ENCODE results near the gene SMOC1. TPM values are rescaled to one million over a fixed set of nuclear protein-coding genes. Genes with fewer than 3 reads are reported as not detected.

The SMOC1 gene
- total RNA-seq, 1 donor from 2014 or later = 23.3 TPM

DNA sequence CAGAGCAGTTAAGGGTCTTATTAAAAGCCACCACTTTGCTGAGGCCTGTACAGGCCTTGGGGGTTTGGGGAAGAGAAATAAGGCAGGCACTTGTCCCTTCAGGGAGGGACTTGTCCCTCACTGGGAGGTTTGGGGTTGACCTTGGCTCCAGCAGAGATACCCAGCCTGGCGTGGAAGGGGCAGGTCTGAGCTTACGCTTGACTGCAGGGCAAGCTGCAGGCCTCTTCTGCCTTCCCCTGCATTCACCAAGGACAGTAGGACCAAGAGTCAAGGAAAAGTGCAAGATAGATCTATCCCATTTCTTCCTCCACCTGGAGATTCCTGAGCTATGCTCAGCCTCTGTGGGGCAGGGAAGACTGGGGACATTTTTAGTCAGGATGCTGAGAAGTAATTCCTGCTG, 154.3 kb downstream of the SMOC1 start:
- no peak for DNase-seq (ENCODE audit: low spot score)

DNA sequence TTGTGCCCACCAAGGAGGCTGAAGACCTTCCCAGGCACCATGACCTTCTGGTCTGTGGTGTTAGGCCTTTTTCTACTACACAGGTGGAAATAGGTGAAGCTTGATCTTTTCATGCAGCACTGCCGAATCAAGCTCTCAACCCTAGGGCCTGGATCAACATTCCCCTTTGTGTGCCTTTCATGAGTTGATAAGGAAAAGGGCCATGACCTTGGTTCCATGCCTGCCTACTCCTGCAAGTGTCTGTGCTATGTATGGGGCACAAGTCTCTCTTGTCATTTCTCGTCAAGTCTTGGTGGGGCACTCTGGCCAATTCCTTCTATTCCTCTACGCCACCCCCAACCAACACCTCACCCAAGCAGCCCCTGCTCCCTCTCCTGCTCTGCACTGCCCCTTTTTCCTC, 155.0 kb downstream of the SMOC1 start:
- DNase-seq (ENCODE audit: low spot score) = no peak

DNA sequence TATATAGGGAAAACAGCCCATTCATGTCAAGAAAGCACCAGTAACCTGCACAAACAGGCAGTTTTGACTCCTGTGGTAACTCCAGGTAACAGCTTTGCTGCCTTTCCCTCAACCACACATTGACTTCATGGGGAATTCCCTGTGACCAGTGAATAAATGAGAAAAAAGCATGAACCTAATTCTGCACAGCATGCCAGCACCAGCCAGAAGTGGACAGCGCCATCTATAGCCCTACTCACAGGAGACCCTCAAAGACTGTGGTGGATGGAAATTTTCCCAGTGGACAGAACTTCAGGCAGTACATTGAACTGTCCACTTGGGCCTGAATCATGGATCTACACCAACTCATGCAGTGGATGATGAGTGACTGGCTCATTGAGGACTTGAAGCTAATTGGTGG, 157.4 kb downstream of the SMOC1 start:
- no peak for DNase-seq (ENCODE audit: low spot score)

DNA sequence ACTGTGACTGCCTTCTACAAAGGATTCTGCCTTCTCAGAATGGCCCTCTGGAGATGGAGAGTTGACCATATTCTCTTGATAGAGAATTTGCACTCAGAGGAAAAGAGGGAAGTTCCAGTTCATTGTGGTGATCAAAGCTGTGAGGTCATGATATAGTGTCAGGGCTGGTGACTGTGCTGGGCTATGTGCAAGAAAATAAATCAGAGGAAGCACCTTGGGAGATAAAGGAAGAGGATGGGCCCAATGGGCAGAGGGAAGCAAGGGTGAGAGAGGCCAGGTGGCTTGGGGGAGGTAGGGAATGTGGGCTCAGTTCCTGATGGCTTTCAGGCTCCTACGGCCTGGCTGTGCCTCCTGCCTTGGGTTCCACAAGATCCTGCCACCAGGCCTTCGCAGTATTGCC, 163.8 kb downstream of the SMOC1 start:
- no peak for DNase-seq (ENCODE audit: low spot score)

DNA sequence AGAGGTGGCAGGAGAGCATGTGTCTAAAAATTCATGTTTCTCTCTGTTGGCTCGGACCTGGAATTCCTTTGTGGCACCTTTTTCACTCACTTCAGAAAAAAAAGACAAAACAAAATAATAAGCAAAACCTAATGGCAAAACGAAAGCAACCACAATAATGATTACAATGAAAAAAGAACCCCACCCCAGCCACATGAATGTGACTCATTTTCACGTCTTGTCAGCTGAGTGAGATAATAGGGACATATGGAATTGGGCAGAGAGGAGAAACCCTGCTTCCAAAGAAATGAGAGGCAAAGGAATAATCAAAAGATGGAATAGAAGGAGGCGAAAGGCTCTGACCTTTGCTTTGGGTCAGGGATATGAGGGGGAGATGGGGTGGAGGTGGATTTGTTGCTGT, 166.1 kb downstream of the SMOC1 start:
- no peak for DNase-seq (ENCODE audit: low spot score)

DNA sequence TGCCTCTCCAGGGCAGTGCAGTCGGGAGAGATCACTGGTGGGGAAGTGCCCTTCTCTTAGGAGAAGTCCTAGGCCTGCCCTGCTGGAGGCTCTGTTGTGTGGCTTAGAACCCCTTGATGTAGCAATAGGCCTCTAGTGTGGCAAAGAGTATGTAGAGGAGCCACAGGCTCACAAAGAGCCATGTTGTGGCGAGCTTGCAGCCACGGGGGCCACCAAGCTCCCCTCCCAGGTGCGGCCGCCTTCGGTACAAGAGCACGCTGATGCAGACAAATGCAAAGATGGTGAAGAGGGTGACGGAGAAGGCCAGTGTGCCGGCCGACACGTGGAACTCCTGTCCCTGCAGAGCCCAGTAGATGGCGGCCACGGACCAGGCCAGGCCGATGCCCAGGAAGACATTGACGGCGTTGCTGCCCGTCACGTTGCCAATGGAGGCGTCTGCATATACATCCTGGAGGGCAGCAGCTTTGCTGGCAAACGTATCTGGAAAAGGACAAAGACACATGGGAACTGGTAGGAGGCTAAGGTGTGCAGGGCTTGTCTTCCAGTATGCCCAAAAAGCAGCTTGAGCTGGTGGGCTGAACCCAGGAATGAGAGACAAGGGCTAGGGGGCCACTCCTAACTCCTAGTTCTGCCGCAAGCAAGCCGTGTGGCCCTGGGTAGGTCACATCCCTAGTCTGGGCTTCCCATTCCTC, 166.8 kb downstream of the SMOC1 start:
- peak; percentile 75 for DNase-seq (ENCODE audit: low spot score)

DNA sequence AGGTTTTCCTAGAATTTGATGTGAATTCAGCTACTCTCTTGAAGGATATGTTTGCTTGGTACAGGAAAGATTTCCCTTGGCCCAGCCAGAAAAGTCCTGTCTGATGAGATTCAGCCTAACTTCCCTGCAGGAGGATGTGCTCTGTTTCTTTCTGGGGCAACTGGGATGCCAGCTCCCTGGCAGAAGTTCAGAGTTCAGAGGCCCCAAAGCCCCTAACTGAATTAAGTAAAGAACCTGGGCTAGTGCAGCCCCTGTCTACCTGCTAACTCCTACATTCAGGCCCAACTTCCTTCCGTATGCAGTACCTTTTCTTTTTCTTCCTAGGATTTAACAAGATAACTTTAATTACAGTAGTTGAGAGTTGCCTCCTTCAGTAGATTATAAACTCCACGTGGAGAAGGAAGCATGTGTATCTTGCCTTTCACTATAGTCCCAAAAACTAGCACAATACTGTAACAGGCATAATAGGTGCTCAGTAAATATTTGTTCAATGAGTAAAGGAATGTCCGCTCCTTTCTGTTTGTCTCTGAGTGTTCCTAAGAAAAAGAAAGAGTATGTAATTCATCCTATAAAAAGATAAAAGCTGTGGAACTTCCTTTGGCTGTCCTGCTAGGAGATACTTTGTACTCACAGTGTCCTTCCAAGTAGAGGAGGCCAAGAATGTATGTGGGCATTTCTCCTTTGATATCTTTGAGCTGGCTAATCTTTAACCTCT, 168.5 kb downstream of the SMOC1 start:
- DNase-seq (ENCODE audit: low spot score) = no peak

DNA sequence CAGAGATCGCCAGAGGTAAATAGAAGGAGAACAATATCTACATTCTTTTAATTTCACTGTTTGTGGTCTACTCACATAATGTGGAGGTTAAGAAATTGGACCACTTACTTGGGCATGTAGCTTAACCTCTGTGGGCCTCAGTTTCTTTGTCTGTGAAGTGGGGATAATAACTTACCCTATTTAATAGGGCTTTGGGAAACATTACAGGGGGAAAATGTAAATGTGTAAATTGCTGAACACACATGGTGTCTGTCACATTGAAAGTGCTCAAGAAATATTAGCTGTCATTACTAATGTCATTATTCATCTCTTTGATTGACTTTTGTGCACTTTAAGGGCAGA, 169.1 kb downstream of the SMOC1 start:
- DNase-seq (ENCODE audit: low spot score) = no peak

DNA sequence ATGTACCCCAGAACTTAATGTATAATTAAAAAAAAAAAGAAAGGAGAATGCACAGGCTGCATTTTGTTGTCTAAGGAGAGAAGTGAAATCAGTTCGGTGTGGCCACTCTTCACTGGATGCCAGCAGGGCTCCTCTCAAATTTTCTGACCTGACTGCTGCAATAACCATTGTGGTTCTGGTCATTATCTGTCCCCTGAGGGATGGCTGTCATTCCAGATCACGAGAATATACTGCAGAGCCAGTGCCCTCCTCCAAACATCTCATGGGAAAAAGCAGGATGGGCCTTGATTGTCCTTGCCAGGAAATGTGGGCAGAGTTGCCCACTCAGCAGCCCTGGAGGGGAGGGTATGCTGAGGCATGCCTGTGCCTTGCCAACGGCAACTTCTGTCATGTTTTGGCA, 170.4 kb downstream of the SMOC1 start:
- no peak for DNase-seq (ENCODE audit: low spot score)

DNA sequence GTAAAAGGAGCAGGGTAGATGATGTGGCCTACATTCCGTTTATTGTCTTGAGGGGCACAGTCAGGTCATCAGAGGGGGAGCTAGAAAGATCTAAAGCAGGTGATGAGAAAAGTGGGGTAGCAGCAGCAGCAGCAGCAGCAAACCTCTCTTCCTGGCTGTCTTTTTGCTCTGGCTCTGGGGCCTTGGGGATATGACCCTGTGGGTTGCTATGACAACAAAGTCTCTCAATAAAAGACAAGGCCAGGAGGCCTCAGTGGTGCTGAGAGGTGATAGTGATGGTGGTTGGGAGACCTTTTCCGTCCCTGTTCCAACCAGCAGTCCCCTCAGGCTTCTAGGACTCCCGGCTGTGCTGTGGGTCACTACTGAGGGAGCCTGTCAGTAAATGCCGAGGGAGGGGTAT, 170.9 kb downstream of the SMOC1 start:
- DNase-seq (ENCODE audit: low spot score) = no peak

DNA sequence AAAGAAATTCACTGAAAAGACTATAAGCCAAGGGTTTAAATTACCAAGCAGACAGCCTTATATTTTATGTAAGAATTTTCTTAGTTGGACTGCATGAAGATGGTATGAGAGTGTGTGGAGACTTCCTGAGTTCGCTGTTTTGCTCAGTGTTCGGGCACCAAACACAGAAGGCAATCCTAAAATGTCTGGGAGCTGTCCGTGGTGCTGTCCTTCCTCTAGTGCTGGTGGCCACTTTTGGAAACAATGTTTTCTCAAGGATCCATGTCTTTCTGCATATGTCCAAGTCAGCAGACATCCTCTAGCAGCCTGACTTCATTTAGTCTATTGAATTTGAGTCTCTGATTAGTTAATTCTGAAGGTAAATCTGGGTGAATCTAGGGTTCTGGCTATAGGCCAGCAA, 173.8 kb downstream of the SMOC1 start:
- no peak for DNase-seq (ENCODE audit: low spot score)

DNA sequence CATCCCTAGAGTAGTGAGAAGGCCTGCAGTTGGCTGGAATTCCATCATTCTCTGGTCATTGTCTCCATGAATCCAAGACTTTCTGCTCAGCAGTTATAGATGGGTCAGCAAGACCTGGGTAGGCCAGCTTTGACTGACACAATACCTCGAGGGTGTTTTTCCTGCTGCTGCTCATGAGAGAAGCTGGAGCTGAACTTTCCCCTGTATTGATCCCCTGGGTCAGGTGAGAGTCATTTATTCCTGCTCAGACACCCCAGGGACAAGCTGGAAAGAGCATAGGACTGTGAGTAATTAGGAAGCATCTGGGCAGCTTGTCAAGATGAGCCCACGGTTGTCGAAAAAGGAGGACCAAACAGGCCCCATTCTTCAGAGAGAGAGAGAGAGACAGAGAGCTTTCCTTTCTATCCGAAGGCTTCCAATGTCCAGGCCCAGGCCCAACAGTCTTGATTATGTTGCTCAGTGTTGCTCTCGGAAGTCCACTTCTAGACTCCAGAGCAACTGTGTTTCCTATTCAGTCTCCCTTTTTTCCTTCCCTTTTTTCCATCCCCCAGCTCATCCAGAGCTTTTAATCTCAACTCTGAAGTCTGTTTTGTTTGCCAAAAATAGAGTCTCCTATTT, 178.4 kb downstream of the SMOC1 start:
- DNase-seq (ENCODE audit: low spot score) = no peak

DNA sequence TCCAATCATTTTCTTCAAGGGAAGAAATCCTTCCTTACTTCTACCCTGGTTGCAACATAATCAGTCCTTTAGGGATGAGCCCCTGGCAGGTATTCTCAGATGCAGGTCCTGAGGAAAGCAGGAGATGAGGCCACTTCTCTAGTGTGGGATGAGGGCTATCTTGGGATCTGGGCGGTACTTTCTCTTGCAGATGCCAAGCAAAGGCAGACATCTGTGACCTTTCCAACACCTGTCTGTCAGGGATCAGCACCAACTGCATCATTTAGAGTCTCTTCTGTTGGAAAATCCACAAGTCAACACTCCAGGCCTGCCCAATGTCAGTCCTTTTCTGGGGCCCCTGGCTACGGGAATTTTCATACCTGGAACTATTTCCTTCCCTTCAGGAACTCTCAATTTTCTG, 180.3 kb downstream of the SMOC1 start:
- no peak for DNase-seq (ENCODE audit: low spot score)

DNA sequence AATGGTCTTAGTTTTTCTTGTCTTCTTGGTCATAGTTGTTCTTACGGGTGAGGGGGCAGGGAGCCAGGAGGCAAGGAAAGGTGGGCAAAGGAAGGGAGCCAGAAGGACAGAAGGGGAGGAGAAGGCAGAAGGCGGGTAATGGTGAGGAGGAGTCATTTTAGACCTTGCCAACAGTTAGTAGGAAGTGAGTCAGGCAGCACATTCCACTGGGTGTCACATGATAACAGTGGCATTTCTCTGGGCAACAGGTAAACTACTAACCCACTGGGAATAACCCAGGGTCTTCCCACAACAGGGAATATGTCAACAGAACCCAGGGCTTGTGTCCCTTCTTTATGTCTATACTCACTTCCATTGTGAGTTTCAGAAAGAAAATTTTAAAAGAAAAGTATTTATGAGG, 181.9 kb downstream of the SMOC1 start:
- no peak for DNase-seq (ENCODE audit: low spot score)

DNA sequence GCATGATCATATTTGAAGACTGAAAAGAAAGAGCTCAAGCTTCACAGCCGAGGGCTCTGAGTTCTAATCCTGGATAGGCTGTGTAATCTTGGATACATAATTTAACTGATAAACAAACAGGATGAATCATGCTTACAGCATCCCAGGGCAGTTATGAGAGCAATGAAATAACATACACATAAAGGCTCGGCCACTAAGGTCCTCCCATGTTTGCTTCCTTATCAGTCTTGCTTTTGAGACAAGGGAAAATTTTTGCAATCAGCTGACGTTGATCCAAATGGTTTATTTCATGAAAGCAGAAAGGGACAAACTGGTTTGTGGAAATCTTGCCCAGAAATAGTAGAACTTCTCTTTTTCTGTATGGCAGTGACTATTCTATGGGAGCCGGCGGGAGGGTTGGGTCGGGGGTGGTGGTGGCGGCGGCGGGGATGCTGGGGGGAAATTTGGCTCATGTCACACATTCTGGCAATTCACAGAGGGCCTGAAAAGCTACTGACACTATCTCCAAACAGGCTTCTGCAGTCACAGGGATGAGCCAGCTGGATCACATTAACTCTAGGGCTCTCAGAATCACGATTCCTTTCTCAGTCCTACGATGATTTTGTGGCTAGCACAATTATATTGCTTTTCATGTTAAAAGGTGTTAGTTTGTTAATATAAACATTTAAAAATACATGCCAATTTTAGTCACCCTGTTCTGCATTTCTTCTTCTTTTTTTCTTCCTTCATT, 185.1 kb downstream of the SMOC1 start:
- no peak for DNase-seq (ENCODE audit: low spot score)

DNA sequence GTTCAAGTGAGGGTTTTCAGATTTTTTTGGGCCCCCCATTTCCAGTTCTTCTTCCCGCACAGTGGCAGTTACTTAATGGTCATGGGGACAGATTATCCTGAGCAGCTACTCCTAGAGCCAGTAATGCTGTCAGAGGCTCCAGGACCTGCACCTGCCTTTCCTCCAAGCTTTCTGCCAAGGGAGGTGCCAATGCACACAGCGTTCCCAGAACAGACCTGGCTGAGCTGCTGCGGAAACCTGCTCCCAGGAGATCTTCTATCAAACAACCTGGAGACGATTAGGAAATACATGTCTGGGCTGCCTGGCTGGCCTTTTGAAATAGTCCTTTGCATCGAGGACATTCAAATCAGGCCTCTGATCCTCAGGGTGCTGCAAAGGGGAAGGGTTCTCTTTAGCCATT, 188.6 kb downstream of the SMOC1 start:
- DNase-seq (ENCODE audit: low spot score) = no peak

DNA sequence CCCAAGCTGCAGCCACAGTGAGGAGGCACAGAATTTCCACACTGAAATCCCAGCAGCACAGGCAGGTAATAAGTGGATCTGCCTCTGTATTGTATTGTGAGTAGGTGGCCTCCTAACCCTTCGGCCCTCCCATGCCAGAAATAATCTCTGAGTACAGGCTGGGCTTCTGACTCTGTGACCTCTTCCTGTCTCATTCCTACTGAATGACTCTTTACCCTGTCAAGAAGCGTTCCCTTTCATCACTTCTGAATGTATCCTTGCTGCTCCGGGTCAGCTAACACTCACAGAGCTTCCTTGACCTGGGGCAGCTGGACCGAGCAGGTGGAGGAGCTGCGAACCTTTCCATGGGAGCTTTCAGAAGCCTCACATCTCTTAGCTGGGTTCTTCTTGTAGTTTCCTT, 190.0 kb downstream of the SMOC1 start:
- no peak for DNase-seq (ENCODE audit: low spot score)

DNA sequence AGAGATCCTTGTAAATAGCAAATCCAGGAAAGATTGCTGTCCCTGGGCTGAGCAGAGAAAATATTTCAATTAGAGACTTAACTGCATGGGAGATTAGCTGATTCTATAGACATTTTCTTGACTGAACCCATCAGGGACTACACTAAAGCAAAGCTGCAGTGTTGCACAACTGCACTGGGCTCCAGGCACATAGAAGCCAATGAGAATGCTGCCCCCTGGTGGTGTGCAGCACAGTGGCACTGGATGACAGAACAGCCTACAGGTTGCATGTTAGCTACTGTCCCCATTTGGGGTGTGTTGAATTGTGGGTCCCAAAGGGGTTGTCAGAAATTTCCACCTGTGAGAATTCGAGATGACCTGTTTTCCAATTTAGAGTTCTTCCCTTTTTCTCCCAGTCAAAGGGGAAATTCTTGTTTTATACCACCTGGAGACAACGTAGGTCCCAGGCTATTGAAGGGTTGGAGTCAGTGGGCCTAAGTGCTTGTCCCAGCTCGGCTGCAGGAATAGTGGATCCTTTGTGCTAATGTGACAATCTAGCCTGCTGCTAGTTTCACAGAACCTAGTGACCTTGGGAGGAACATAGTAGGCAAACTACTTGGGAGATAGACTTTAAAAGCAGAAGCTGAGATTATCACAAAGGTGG, 194.8 kb downstream of the SMOC1 start:
- peak; percentile 57 for DNase-seq (ENCODE audit: low spot score)

DNA sequence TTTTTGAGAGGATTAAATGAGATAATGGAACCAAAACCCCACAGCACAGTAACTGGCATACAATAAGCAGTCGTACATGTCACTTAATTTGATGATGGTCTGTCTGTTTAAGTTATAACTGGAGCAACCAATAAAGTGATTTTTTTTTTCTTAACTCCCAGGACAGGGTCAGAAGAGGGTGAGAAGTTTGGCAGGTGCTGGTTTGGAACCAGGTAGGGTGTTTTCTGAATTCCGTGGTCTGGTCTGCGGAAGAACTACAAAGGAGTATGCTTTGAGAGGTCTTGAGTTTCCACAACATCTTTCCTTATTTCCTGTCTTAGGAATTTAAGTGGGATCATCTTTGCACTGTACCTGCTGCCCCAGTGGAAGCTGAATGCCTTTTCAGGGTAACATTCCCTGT, 197.8 kb downstream of the SMOC1 start:
- DNase-seq (ENCODE audit: low spot score) = no peak

DNA sequence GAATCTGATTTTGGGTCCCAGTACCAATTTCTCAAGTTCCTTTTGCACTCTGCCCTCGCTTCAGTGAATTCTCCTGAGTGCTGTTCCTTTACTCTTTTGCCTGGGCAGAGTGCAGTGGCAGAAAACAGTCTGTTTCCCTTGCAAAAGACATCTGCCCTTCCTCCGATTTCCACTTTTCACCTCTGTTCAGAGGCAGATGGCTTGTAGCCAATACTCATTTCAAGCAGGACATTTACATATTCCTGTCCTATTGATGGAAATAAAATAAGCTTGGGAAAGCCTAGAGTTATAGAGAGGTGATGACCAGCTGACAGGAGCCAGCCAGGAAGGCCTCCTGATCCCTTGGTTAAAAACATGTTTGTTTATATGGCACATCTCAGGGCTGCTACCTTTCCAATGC, 198.5 kb downstream of the SMOC1 start:
- DNase-seq (ENCODE audit: low spot score) = no peak

DNA sequence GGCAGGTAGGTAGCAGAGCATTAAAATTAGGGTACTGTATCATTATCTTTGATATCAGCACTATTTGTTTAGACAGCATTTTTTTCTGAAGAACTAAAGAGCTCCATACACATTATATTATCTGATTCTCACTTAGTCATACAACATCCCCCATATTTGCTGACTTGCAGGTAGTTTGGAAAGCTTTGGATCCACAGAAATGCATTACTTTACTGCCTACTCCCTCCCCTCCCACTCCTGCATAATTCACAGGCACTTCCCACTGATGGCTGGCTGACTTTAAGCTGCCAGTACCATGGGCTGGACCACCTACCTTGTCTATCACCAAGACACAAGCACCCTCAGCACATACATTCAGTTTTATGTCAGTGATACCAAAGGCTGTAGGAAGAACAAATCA, 199.1 kb downstream of the SMOC1 start:
- no peak for DNase-seq (ENCODE audit: low spot score)

DNA sequence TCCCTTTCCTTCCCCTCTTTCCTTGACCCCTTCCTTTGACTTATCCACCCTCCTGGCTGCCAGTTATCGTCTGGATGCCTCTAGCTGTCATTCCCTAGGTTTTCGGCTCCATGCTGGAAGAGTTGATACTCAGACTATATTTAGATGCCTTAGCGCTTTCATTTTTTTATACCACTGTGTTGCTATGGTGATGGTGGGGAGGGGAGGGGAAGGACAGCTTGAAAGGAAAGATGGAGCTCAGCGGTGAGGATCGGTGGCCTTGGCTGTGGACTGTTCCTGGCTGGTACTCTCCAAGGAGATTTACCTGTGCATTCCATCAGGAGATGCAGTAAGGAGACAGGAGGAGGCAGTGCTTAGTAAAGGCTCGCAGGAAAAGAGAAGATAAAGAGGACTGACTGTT, 200.9 kb downstream of the SMOC1 start:
- DNase-seq (ENCODE audit: low spot score) = no peak
